Pulmonary artery endothelial cell (primary cell): ENCODE data around the gene ZNF668. TPM values are rescaled to one million over a fixed set of nuclear protein-coding genes. Genes with fewer than 3 reads are reported as not detected.
"Not testable (repeated sequence)": the region's sequence is repeated elsewhere in the genome, so short reads cannot be mapped to it uniquely, and the experiment has no call there.

Experiments used
- DNase-seq: peaks from one replicate; pipeline ENCODE4 v3.0.0-alpha.2; 2011; ENCODE audit warnings: low read depth, low spot score
- total RNA-seq: library from RNA; depleted of rRNA; stranded (reverse); fragments of >200 nt; gene quantifications from 2 replicates; pipeline ENCODE4 v1.2.3, GENCODE V29; 2014

ZNF668 gene
- total RNA-seq, 1 donor from 2014 or later: 9.2 TPM

DNA sequence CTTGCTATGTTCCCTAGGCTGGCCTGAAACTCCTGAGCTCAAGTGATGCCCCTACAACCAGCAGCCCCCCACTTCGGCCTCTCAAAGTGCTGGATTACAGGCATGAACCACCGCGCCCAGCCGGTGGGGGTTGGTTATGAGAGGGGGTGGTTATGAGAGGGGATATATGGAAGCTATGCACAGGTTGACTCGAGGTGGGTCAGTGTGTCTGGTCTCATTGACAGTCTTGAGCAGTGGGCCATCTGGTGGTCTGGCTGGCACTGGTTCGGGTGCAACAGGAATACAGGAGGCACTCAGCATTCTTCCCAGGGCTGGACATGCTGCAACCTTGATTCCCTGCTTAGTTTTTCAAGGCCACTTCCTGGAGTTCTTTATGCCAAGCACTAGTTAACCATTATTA, 58.0 kb downstream of the ZNF668 start:
- no peak for DNase-seq

DNA sequence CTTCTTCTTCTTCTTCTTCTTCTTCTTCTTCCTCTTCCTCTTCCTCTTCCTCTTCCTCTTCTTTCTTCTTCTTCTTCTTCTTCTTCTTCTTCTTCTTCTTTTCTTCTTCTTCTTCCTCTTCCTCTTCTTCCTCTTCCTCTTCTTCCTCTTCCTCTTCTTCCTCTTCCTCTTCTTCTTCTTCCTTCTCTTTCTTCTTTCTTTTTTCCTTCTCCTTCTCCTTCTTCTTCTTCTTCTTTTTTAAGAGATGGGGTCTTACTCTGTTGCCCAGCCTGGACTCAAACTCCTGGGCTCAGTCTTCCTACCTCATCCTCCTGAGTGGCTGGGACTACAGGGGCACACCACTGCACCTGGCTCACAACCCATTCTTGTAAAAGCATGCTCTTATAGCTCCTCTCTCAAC, 60.7 kb downstream of the ZNF668 start:
- DNase-seq: not testable (repeated sequence)

DNA sequence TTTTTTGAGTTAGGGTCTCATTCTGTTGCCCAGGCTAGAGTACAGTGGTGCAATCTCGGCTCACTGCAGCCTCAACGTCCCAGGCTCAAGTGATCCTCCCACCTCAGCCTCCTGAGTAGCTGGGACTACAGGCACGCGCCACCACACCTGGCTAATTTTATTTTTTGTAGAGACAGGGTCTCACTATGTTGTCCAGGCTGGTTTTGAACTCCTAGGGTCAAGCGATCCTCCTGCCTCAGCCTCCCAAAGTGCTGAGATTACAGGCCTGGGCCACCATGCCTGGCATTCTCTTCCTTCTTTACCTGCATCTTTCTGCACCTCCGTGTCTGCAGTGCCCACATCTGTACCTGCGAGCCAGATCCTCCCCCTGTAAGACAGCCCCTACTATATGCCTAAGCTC, 62.2 kb downstream of the ZNF668 start:
- DNase-seq: not testable (repeated sequence)

Other genes with a start within 250 kb of the ZNF668 start
- 28.8 and 30.7 TPM in 2 replicates for gene BCL7C, start 180.2 kb downstream of the ZNF668 start, total RNA-seq
- 0.20 and 0.21 TPM in 2 replicates for gene CTF1, start 177.6 kb downstream of the ZNF668 start, total RNA-seq
- gene FBXL19, start 150.7 kb downstream of the ZNF668 start, total RNA-seq: 27.0 and 29.7 TPM in 2 replicates
- gene ORAI3, start 125.2 kb downstream of the ZNF668 start, total RNA-seq: 12.4 and 19.5 TPM in 2 replicates
- 2.2 and 2.4 TPM in 2 replicates for gene SETD1A, start 116.5 kb downstream of the ZNF668 start, total RNA-seq
- 11.3 and 14.9 TPM in 2 replicates for gene HSD3B7, start 89.0 kb downstream of the ZNF668 start, total RNA-seq
- 0.33 and 0.39 TPM in 2 replicates for gene STX1B, start 63.6 kb downstream of the ZNF668 start, total RNA-seq
- gene STX4, start 40.7 kb downstream of the ZNF668 start, total RNA-seq: 32.0 and 32.5 TPM in 2 replicates
- 13.8 and 14.1 TPM in 2 replicates for gene ZNF646, start 182 bp upstream of the ZNF668 start, total RNA-seq
- 0.92 TPM in 2 replicates for gene PRSS53, start 14.7 kb upstream of the ZNF668 start, total RNA-seq
- gene VKORC1, start 20.6 kb upstream of the ZNF668 start, total RNA-seq: 53.6 and 78.7 TPM in 2 replicates
- gene BCKDK, start 34.1 kb upstream of the ZNF668 start, total RNA-seq: 19.8 and 20.2 TPM in 2 replicates
- gene KAT8, start 43.4 kb upstream of the ZNF668 start, total RNA-seq: 39.5 and 40.4 TPM in 2 replicates
- gene PRSS8, start 61.5 kb upstream of the ZNF668 start, total RNA-seq: not detected in 2 replicates
- gene PRSS36, start 75.8 kb upstream of the ZNF668 start, total RNA-seq: 0.40 and 0.49 TPM in 2 replicates
- 42.0 and 61.1 TPM in 2 replicates for gene FUS, start 105.9 kb upstream of the ZNF668 start, total RNA-seq
- 68.2 and 81.8 TPM in 2 replicates for gene PYCARD, start 128.5 kb upstream of the ZNF668 start, total RNA-seq
- gene TRIM72, start 139.9 kb upstream of the ZNF668 start, total RNA-seq: 0.04 TPM in 1 of 2 replicates, not detected in the other
- gene PYDC1, start 142.9 kb upstream of the ZNF668 start, total RNA-seq: not detected in 2 replicates
- not detected in 2 replicates for gene ITGAM, start 185.7 kb upstream of the ZNF668 start, total RNA-seq